K562 (cell line): ENCODE measurements around the gene GARIN5B. TPM values are rescaled to one million over a fixed set of nuclear protein-coding genes. Genes with fewer than 3 reads are reported as not detected.

Experiments used
- CREM ChIP-seq: IDR thresholded peaks from 2 replicates; pipeline ENCODE4 v1.6.1; 2014; ENCODE audit warnings: antibody characterized with exemption, low read depth
- DEAF1 ChIP-seq: fragments of 450-650 bp; formaldehyde crosslinking; IDR thresholded peaks from 2 replicates; pipeline ENCODE4 v1.4.0; 2020; ENCODE audit warnings: mild to moderate bottlenecking, moderate library complexity
- EP300 ChIP-seq: IDR thresholded peaks from 2 replicates; pipeline ENCODE4 v1.6.1; 2012; ENCODE audit warnings: low read length, improper control_type of control experiment
- LEF1 ChIP-seq: fragments of 450-650 bp; IDR thresholded peaks from 2 replicates; pipeline ENCODE4 v1.6.1; 2016; ENCODE audit warnings: mild to moderate bottlenecking
- NCOR1 ChIP-seq: fragments of 450-650 bp; IDR thresholded peaks from 2 replicates; pipeline ENCODE4 v1.6.1; 2016; ENCODE audit warnings: mild to moderate bottlenecking, moderate library complexity
- NFRKB ChIP-seq: fragments of 450-650 bp; IDR thresholded peaks from 2 replicates; pipeline ENCODE4 v1.6.1; 2016; ENCODE audit warnings: low read depth
- NR3C1 ChIP-seq: sonication (generic); formaldehyde crosslinking; IDR thresholded peaks from 2 replicates; pipeline ENCODE4 v1.8.1; 2022; ENCODE audit warnings: missing genetic modification reagents
- NR4A1 ChIP-seq, 2 experiments: fragments of 250-450 bp in 1 of 2; fragments of 450-650 bp in 1 of 2; sonication (Bioruptor Pico) in 1 of 2; IDR thresholded peaks; 2 replicates each; pipeline versions ENCODE4 v1.4.0 to v1.6.1; 2016 to 2020; ENCODE audit warnings: mild to moderate bottlenecking in 2 of 2, missing compliant biosample characterization in 1 of 2, missing genetic modification characterization in 1 of 2, moderate library complexity in 1 of 2
- NUFIP1 ChIP-seq: fragments of 450-650 bp; IDR thresholded peaks from 2 replicates; pipeline ENCODE4 v1.6.1; 2018; ENCODE audit not compliant: partially characterized antibody
- PHB2 ChIP-seq: fragments of 450-650 bp; IDR thresholded peaks from 2 replicates; pipeline ENCODE4 v1.6.1; 2017; ENCODE audit warnings: low read depth
- PKNOX1 ChIP-seq: fragments of 450-650 bp; IDR thresholded peaks from 2 replicates; pipeline ENCODE4 v1.6.1; 2016
- SLC30A9 ChIP-seq: fragments of 250-450 bp; sonication (Bioruptor Pico); IDR thresholded peaks from 2 replicates; pipeline ENCODE4 v1.8.0; 2022; ENCODE audit warnings: mild to moderate bottlenecking, moderate library complexity
- SNRNP70 ChIP-seq: fragments of 200-400 bp; formaldehyde crosslinking; optimal IDR thresholded peaks from 2 replicates; pipeline ENCODE3; 2017; ENCODE audit warnings: low read depth, low read length
- SOX6 ChIP-seq: fragments of 450-650 bp; IDR thresholded peaks from 2 replicates; pipeline ENCODE4 v1.6.1; 2014; ENCODE audit warnings: mild to moderate bottlenecking
- U2AF1 ChIP-seq: fragments of 200-400 bp; formaldehyde crosslinking; optimal IDR thresholded peaks from 2 replicates; pipeline ENCODE3; 2017; ENCODE audit warnings: mild to moderate bottlenecking, low read depth, low read length, moderate library complexity
- ZMIZ1 ChIP-seq, 2 experiments: fragments of 150-350 bp in 1 of 2; IDR thresholded peaks; 2 replicates each; pipeline ENCODE4 v1.6.1; 2012 to 2016; ENCODE audit warnings: low read depth in 2 of 2, low read length in 2 of 2, mild to moderate bottlenecking in 1 of 2, moderate library complexity in 1 of 2
- ZNF165 ChIP-seq: fragments of 250-450 bp; sonication (Bioruptor Pico); IDR thresholded peaks from 2 replicates; pipeline ENCODE4 v1.4.0; 2020; ENCODE audit warnings: borderline replicate concordance
- ZNF77 ChIP-seq: fragments of 250-450 bp; sonication (Bioruptor Pico); IDR thresholded peaks from 2 replicates; pipeline ENCODE4 v1.5.0; 2020
- ZNF785 ChIP-seq: fragments of 250-450 bp; sonication (Bioruptor Pico); IDR thresholded peaks from 2 replicates; pipeline ENCODE4 v1.4.0; 2020; ENCODE audit warnings: mild to moderate bottlenecking
- polyA plus RNA-seq, 8 experiments: library from polyadenylated mRNA; depleted of rRNA in 4 of 8; stranded (reverse) in 5 of 8; unstranded in 3 of 8; fragments of >200 nt; fragmentation: Nextera tagmentation in 2 of 8; fragmentation: Illumina TruSeq in 1 of 8; extraction: Ambion mirVana in 2 of 8; extraction: Trizol in 1 of 8; gene quantifications; 2 replicates each; pipeline versions ENCODE4 v1.2.1 to v1.2.3, GENCODE V29; 2011 to 2014; ENCODE audit warnings: inconsistent platforms in 1 of 8, missing spikeins in 1 of 8
- total RNA-seq, 7 experiments: library from RNA; depleted of rRNA in 6 of 7; stranded (reverse); fragments of >200 nt in 6 of 7; fragmentation: Illumina TruSeq in 2 of 7; extraction: Trizol in 2 of 7; gene quantifications; 2 replicates each; pipeline versions ENCODE4 v1.2.1 to v1.2.3, GENCODE V29; 2011 to 2021; ENCODE audit warnings: low replicate concordance in 1 of 7
- TF ChIP-seq, protein P1 (sequence below): sonication (generic); formaldehyde crosslinking; IDR thresholded peaks from 2 replicates; pipeline ENCODE4 v1.8.1; 2023; ENCODE audit warnings: mild to moderate bottlenecking, missing genetic modification reagents, moderate library complexity
- TF ChIP-seq, protein P2 (sequence below), 2 experiments: fragments of 450-650 bp in 1 of 2; sonication (generic) in 1 of 2; formaldehyde crosslinking in 1 of 2; IDR thresholded peaks in 1 of 2; conservative IDR thresholded peaks in 1 of 2; 2 replicates each; pipeline versions ENCODE4 v1.6.1 to v1.8.1; 2016 to 2023; ENCODE audit warnings: mild to moderate bottlenecking in 2 of 2, moderate library complexity in 2 of 2, inconsistent platforms in 1 of 2, missing genetic modification reagents in 1 of 2

GARIN5B gene
- total and polyA plus RNA-seq, 9 of the 15 experiments (the other 6 are each of a cell fraction or from before 2014, with no cell fraction given), result not detected

DNA sequence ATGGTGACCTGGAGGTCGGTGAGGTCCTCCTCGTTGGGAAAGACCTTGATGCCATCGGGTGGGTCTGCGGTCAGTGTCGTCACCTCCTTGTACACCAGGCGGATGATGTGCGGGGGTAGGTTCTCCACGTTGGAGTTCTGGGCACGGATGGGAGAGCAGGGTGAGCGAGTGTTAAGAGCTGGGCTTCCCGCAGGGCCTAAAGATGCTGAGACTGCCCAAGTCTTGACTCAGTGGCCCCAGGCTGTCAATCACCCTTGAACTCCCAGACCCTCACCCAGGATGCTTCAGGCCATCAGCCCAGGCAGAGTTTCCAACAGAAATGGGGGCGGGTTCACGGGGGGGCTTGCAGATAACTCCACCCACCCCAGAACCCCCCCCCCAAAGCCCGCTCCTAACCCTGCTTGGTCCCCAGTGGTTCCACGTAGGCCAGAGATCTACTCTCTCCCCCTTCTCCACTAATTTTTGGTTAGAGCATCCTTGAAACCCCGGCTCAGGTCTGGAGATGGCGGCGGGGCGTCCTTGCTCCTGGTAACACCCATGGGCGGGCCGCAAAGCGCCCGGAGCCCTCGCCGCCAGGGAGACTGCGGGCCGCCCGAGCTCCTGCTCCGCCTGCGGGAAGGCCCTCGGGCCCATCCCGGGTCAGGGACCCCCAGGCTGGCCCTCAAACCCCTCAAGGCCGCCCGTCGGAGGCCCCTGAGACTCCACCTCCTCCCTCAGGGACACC, 43.9 kb upstream of the GARIN5B start (continued):
- TF ChIP-seq, protein P1, sequence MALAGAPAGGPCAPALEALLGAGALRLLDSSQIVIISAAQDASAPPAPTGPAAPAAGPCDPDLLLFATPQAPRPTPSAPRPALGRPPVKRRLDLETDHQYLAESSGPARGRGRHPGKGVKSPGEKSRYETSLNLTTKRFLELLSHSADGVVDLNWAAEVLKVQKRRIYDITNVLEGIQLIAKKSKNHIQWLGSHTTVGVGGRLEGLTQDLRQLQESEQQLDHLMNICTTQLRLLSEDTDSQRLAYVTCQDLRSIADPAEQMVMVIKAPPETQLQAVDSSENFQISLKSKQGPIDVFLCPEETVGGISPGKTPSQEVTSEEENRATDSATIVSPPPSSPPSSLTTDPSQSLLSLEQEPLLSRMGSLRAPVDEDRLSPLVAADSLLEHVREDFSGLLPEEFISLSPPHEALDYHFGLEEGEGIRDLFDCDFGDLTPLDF (CRISPR knock-in tag), result 0 out of 2 replicates have a peak, but pooled peaks have one; percentile 20
- TF ChIP-seq SNRNP70 (peak; percentile 83), ZNF165 (CRISPR knock-in tag) (no peak), ZNF785 (CRISPR knock-in tag) (no peak), U2AF1 (no peak), DEAF1 (no peak), PHB2 (no peak), CREM (0 out of 2 replicates have a peak, but pooled peaks have one; percentile 22), EP300 (no peak), NUFIP1 (no peak), SLC30A9 (no peak), NR4A1 (CRISPR knock-in tag; IDR thresholded peaks at IDR 0.05) (no peak), NR4A1 (tag; IDR thresholded peaks at IDR 0.05) (no peak), ZMIZ1 (IDR thresholded peaks at IDR 0.05; ENCODE audit: low read depth in 2 of 2, low read length in 2 of 2) (no peak), NFRKB (no peak), NCOR1 (no peak), SOX6 (no peak), PKNOX1 (peak; percentile 67), NR3C1 (CRISPR knock-in tag) (0 out of 2 replicates have a peak, but pooled peaks have one; percentile 20), LEF1 (no peak), ZNF77 (CRISPR knock-in tag) (no peak)
- TF ChIP-seq, protein P2, sequence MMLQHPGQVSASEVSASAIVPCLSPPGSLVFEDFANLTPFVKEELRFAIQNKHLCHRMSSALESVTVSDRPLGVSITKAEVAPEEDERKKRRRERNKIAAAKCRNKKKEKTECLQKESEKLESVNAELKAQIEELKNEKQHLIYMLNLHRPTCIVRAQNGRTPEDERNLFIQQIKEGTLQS (IDR thresholded peaks at IDR 0.05), result peak; percentile 38; the same call in 1 of the 2 replicates
- TF ChIP-seq, protein P2 (CRISPR knock-in tag; conservative IDR thresholded peaks at IDR 0.05), result no peak
